Measurements from ENCODE around the gene CENPT. TPM values are rescaled to one million over a fixed set of nuclear protein-coding genes. Genes with fewer than 3 reads are reported as not detected.
A peak's percentile ranks its signal among the peaks of the same experiment; 100 is the strongest.

The CENPT gene
- total and polyA plus RNA-seq, 2 of the 13 experiments (the other 11 are each of a cell fraction or from before 2014, with no cell fraction given) = 40.9 to 43.3 TPM

- TF ChIP-seq FOXA1 (IDR thresholded peaks at IDR 0.05) (no peak), FOXA1 (CRISPR knock-in tag; IDR thresholded peaks at IDR 0.05) (peak; percentile 47; the same call in 1 of the 2 replicates), TOE1 (CRISPR knock-in tag; IDR thresholded peaks at IDR 0.05) (no peak), ATF1 (CRISPR knock-in tag; IDR thresholded peaks at IDR 0.05) (no peak), HOXA9 (CRISPR knock-in tag; IDR thresholded peaks at IDR 0.05; ENCODE audit: borderline replicate concordance) (no peak), NFYC (CRISPR knock-in tag; IDR thresholded peaks at IDR 0.05) (peak; percentile 54), ZNF292 (CRISPR knock-in tag; IDR thresholded peaks at IDR 0.05; ENCODE audit: borderline replicate concordance, low read depth) (no peak; the same call in 1 of the 2 replicates), ZNF713 (CRISPR knock-in tag; IDR thresholded peaks at IDR 0.05) (peak; percentile 92; the same call in 1 of the 2 replicates), HOXA7 (CRISPR knock-in tag; IDR thresholded peaks at IDR 0.05) (no peak), NFAT5 (CRISPR knock-in tag; IDR thresholded peaks at IDR 0.05) (peak; percentile 55; the same call in 1 of the 2 replicates), HDAC2 (CRISPR knock-in tag; IDR thresholded peaks at IDR 0.05) (peak; percentile 72; the same call in 1 of the 2 replicates), WIZ (CRISPR knock-in tag; IDR thresholded peaks at IDR 0.05) (no peak; the same call in 1 of the 2 replicates), HMG20B (CRISPR knock-in tag; conservative IDR thresholded peaks at IDR 0.05) (peak; percentile 79), HNF4A (CRISPR knock-in tag; IDR thresholded peaks at IDR 0.05) (peak; percentile 40), ZNF784 (CRISPR knock-in tag; IDR thresholded peaks at IDR 0.05; ENCODE audit: borderline replicate concordance) (peak; percentile 86; the same call in 1 of the 2 replicates)
- TF ChIP-seq, protein P1, sequence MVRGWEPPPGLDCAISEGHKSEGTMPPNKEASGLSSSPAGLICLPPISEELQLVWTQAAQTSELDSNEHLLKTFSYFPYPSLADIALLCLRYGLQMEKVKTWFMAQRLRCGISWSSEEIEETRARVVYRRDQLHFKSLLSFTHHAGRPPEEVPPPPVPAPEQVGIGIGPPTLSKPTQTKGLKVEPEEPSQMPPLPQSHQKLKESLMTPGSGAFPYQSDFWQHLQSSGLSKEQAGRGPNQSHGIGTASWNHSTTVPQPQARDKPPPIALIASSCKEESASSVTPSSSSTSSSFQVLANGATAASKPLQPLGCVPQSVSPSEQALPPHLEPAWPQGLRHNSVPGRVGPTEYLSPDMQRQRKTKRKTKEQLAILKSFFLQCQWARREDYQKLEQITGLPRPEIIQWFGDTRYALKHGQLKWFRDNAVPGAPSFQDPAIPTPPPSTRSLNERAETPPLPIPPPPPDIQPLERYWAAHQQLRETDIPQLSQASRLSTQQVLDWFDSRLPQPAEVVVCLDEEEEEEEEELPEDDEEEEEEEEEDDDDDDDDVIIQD (CRISPR knock-in tag; IDR thresholded peaks at IDR 0.05; ENCODE audit: low read depth) = peak; percentile 61; the same call in 1 of the 2 replicates
- TF ChIP-seq, protein P2, sequence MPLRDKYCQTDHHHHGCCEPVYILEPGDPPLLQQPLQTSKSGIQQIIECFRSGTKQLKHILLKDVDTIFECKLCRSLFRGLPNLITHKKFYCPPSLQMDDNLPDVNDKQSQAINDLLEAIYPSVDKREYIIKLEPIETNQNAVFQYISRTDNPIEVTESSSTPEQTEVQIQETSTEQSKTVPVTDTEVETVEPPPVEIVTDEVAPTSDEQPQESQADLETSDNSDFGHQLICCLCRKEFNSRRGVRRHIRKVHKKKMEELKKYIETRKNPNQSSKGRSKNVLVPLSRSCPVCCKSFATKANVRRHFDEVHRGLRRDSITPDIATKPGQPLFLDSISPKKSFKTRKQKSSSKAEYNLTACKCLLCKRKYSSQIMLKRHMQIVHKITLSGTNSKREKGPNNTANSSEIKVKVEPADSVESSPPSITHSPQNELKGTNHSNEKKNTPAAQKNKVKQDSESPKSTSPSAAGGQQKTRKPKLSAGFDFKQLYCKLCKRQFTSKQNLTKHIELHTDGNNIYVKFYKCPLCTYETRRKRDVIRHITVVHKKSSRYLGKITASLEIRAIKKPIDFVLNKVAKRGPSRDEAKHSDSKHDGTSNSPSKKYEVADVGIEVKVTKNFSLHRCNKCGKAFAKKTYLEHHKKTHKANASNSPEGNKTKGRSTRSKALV (CRISPR knock-in tag; IDR thresholded peaks at IDR 0.05) = no peak
Observed at GRCh38 chr16:67872631-67873434, 25.3 kb upstream of the CENPT start, which contains the start of gene EDC4 (continued).
